OCI-LY7 (cell line): ENCODE data around the gene SMIM14. TPM values are rescaled to one million over a fixed set of nuclear protein-coding genes. Genes with fewer than 3 reads are reported as not detected.

Source experiments
- BruUV-seq: library from RNA; stranded (reverse); fragments of 400-500 nt; replicated peaks from 2 replicates; lab custom pipeline; 2021; lab: Mats Ljungman, UMichigan
- CTCF ChIA-PET: fragments of 300-600 bp; sonication (Branson Sonifier 250); formaldehyde crosslinking; loops from one replicate; lab custom pipeline; 2022; ENCODE audit warnings: antibody characterized with exemption; ENCODE audit not compliant: unreplicated experiment; lab: Charles Lee
- POLR2A ChIA-PET: fragments of 300-600 bp; sonication (Branson Sonifier 250); formaldehyde crosslinking; loops from one replicate; lab custom pipeline; 2022; ENCODE audit warnings: antibody characterized with exemption; lab: Charles Lee
- DNase-seq: peaks from one replicate; pipeline ENCODE4 v3.0.0-alpha.2; 2015; ENCODE audit warnings: low spot score
- H2AFZ ChIP-seq: fragments of 200-600 bp; sonication (generic), shearing (Covaris generic); 2 replicates; pipeline ENCODE4 v1.6.1; 2014; ENCODE audit warnings: mild to moderate bottlenecking, antibody characterized with exemption, low read length, moderate library complexity
- H3K27ac ChIP-seq: fragments of 200-600 bp; sonication (generic); 2 replicates; pipeline ENCODE4 v1.5.1; 2014; ENCODE audit warnings: mixed run types, low read depth, mild to moderate bottlenecking, moderate library complexity, low read length, inconsistent platforms; ENCODE audit not compliant: poor library complexity, severe bottlenecking
- H3K36me3 ChIP-seq: fragments of 200-600 bp; sonication (generic); 2 replicates; pipeline ENCODE4 v1.6.1; 2014; ENCODE audit warnings: mild to moderate bottlenecking, antibody characterized with exemption, low read length, moderate library complexity, mixed read lengths; ENCODE audit not compliant: insufficient read depth
- H3K4me1 ChIP-seq: fragments of 200-600 bp; sonication (generic); 2 replicates; pipeline ENCODE4 v1.5.1; 2014; ENCODE audit warnings: mild to moderate bottlenecking, low read length; ENCODE audit not compliant: insufficient read depth, poor library complexity, severe bottlenecking
- H3K4me2 ChIP-seq: fragments of 200-600 bp; sonication (generic); 2 replicates; pipeline ENCODE4 v1.6.1; 2014; ENCODE audit warnings: mild to moderate bottlenecking, low read length
- H3K4me3 ChIP-seq: fragments of 200-600 bp; sonication (generic); 2 replicates; pipeline ENCODE4 v1.5.1; 2014; ENCODE audit warnings: mild to moderate bottlenecking, low read depth, low read length; ENCODE audit not compliant: poor library complexity, severe bottlenecking
- H3K79me2 ChIP-seq: fragments of 200-600 bp; sonication (generic); 2 replicates; pipeline ENCODE4 v1.6.1; 2016; ENCODE audit warnings: low read depth, mild to moderate bottlenecking, low read length, moderate library complexity, mixed read lengths; ENCODE audit not compliant: insufficient read depth
- H3K9me2 ChIP-seq: fragments of 200-600 bp; sonication (generic); 2 replicates; pipeline ENCODE4 v1.6.1; 2016; ENCODE audit warnings: mild to moderate bottlenecking, low read length, mixed read lengths; ENCODE audit not compliant: insufficient read depth
- H3K9me3 ChIP-seq: fragments of 200-600 bp; sonication (generic); 2 replicates; pipeline ENCODE4 v1.6.1; 2014; ENCODE audit warnings: mild to moderate bottlenecking, mixed run types, low read length, mixed read lengths
- H4K20me1 ChIP-seq: fragments of 200-600 bp; sonication (generic); 2 replicates; pipeline ENCODE4 v1.6.1; 2014; ENCODE audit warnings: mild to moderate bottlenecking, antibody characterized with exemption, low read length, moderate library complexity, mixed read lengths; ENCODE audit not compliant: insufficient read depth
- EZH2phosphoT487 ChIP-seq: fragments of 200-600 bp; sonication (generic); IDR thresholded peaks from 2 replicates; pipeline ENCODE4 v1.6.1; 2018; ENCODE audit warnings: low read depth, borderline replicate concordance, mild to moderate bottlenecking, mixed run types, antibody characterized with exemption, low read length, moderate library complexity, mixed read lengths
- intact Hi-C: fragments of 100-400 bp; cut with micrococcal nuclease; formaldehyde crosslinking; loops from one replicate; pipeline ENCODE4 v1.10.0; 2022; ENCODE audit not compliant: unreplicated experiment
- total RNA-seq, 2 experiments: library from RNA; depleted of rRNA in 1 of 2; stranded (reverse); fragments of >200 nt in 1 of 2; shearing (Covaris generic) in 1 of 2; gene quantifications; 2 replicates each; pipeline ENCODE4 v1.2.3, GENCODE V29; 2014 to 2022
- TF ChIP-seq, protein P1 (sequence below): fragments of 200-600 bp; sonication (generic); conservative IDR thresholded peaks from 2 replicates; pipeline ENCODE4 v1.5.1; 2014; ENCODE audit warnings: mild to moderate bottlenecking, antibody characterized with exemption, low read length, moderate library complexity, mixed read lengths

Gene SMIM14
- total RNA-seq, 2 experiments from 2014 or later: 1.8 TPM; not detected in 1

DNA sequence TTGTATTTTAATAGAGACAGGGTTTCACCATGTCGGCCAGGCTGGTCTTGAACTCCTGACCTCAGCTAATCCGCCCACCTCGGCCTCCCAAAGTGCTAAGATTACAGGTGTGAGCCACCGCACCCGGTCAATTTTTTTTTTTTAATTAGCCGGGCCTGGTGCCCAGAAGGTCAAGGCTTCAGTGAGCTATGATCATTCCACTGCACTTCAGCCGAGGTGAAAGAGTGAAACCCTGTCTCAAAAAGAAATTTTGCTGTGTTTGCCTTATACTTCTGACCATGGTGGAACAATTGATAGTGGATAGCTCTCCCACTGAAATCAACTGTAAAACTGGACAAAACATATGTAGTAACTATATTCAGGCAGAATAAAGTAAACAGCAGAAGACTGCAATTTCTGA, 24.0 kb upstream of the SMIM14 start:
- no peaks in the 10 kb centered on the region for H3K79me2 ChIP-seq
- BruUV-seq: no TSS peak
- no peak overlapping the region for H3K4me2 ChIP-seq
- H3K9me3 ChIP-seq: no peaks in the 10 kb centered on the region
- H3K27ac ChIP-seq: no peak overlapping the region
- H3K9me2 ChIP-seq: no peaks in the 10 kb centered on the region
- DNase-seq: no peak
- no peaks in the 10 kb centered on the region for H3K4me1 ChIP-seq
- intact Hi-C loops: no loop called here
- CTCF ChIA-PET: no interaction called here
- POLR2A ChIA-PET: interaction anchor here (0.6 to 1.9 kb wide), 4 partner anchors 8 to 226 kb away, joined by 4 to 5 read pairs (median 4); no protein-coding TSS in a partner anchor
- TF ChIP-seq EZH2phosphoT487: no peak
- TF ChIP-seq, protein P1, sequence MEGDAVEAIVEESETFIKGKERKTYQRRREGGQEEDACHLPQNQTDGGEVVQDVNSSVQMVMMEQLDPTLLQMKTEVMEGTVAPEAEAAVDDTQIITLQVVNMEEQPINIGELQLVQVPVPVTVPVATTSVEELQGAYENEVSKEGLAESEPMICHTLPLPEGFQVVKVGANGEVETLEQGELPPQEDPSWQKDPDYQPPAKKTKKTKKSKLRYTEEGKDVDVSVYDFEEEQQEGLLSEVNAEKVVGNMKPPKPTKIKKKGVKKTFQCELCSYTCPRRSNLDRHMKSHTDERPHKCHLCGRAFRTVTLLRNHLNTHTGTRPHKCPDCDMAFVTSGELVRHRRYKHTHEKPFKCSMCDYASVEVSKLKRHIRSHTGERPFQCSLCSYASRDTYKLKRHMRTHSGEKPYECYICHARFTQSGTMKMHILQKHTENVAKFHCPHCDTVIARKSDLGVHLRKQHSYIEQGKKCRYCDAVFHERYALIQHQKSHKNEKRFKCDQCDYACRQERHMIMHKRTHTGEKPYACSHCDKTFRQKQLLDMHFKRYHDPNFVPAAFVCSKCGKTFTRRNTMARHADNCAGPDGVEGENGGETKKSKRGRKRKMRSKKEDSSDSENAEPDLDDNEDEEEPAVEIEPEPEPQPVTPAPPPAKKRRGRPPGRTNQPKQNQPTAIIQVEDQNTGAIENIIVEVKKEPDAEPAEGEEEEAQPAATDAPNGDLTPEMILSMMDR: no peak
- H2AFZ ChIP-seq: no peak overlapping the region
- no peak overlapping the region for H3K4me3 ChIP-seq
- no peaks in the 10 kb centered on the region for H3K36me3 ChIP-seq
- H4K20me1 ChIP-seq: no peaks in the 10 kb centered on the region

DNA sequence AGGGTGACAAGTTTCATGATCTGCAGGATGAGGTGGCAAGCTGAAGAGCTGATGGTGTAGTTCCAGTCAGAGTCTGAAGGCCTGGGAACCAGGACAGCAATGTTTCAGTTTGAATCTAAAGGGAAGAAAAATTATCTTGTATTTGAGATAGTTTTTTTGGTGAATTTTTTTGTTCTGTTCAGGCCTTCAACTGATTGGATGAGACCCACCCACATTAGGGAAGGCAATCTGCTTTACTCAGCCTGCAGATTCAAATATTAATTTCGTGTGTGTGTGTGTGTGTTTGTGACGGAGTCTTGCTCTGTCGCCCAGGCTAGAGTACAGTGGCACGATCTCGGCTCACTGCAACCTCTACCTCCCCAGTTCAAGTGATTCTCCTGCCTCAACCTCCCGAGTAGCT, 22.1 kb upstream of the SMIM14 start:
- Histone ChIP-seq H3K4me3 (no peak overlapping the region), H3K9me3 (no peaks in the 10 kb centered on the region), H3K4me1 (peaks cover 5% of the 10 kb centered on the region), H3K9me2 (no peaks in the 10 kb centered on the region), H3K36me3 (no peaks in the 10 kb centered on the region), H3K4me2 (no peak overlapping the region), H2AFZ (no peak overlapping the region), H3K79me2 (no peaks in the 10 kb centered on the region), H4K20me1 (no peaks in the 10 kb centered on the region), H3K27ac (no peak overlapping the region)
- POLR2A ChIA-PET: no interaction called here
- BruUV-seq: no TSS peak
- intact Hi-C loops: no loop called here
- DNase-seq: no peak
- CTCF ChIA-PET: no interaction called here
- TF ChIP-seq, protein P1: no peak
- TF ChIP-seq EZH2phosphoT487: no peak

DNA sequence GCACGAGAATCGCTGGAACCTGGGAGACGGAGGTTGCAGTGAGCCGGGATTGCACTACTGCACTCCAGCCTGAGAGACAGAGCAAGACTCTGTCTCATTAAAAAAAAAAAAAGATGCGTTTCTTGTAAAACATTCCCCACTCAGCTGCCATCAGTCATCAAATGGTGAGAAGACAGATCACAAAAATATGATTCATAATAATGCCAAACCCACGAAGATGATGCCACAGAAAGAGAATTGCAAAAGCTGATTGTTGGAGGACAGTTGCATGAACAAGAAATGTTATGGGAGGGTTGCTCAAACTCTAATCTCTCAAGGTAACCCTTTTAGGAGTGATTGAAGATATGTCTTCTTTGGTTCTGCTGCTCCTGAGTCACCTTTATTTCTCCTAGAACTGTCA, 21.4 kb upstream of the SMIM14 start:
- no peaks in the 10 kb centered on the region for H3K9me3 ChIP-seq
- H4K20me1 ChIP-seq: no peaks in the 10 kb centered on the region
- no peak overlapping the region for H3K4me3 ChIP-seq
- ChIA-PET CTCF (no interaction called here), POLR2A (no interaction called here)
- peaks cover 5% of the 10 kb centered on the region for H3K4me1 ChIP-seq
- H3K79me2 ChIP-seq: no peaks in the 10 kb centered on the region
- no peak overlapping the region for H3K4me2 ChIP-seq
- H3K36me3 ChIP-seq: no peaks in the 10 kb centered on the region
- no TSS peak for BruUV-seq
- no peaks in the 10 kb centered on the region for H3K9me2 ChIP-seq
- intact Hi-C loops: no loop called here
- no peak for DNase-seq
- no peak for TF ChIP-seq EZH2phosphoT487
- H3K27ac ChIP-seq: no peak overlapping the region
- H2AFZ ChIP-seq: no peak overlapping the region
